HEK293 (cell line): ENCODE measurements around the gene NARS2.

Experiments
- CTCF ChIA-PET: fragments of 350-600 bp; formaldehyde crosslinking; extraction: SDS; loops from one replicate; lab custom pipeline; 2021; ENCODE audit warnings: antibody characterized with exemption; lab: Yijun Ruan, JAX
- POLR2A ChIA-PET: fragments of 300-600 bp; formaldehyde crosslinking; extraction: SDS; loops from one replicate; lab custom pipeline; 2020; ENCODE audit warnings: antibody characterized with exemption, inconsistent platforms; lab: Yijun Ruan, JAX
- H3K27ac ChIP-seq: fragments of 200-500 bp; sonication (Bioruptor generic); 2 replicates; pipeline ENCODE4 v1.5.1; 2014; ENCODE audit warnings: low read depth, low read length, control low read depth, inconsistent platforms; ENCODE audit errors: extremely low read depth
- H3K36me3 ChIP-seq, 2 experiments: fragments of 200-500 bp in 1 of 2; sonication (Bioruptor generic) in 1 of 2; 1 replicate in 1 of 2; 2 replicates in 1 of 2; pipeline ENCODE4 v1.5.1; 2014 to 2017; ENCODE audit warnings: inconsistent platforms in 2 of 2, low read length in 2 of 2; ENCODE audit not compliant: control insufficient read depth in 2 of 2, insufficient read depth in 1 of 2
- H3K4me1 ChIP-seq: fragments of 200-500 bp; sonication (Bioruptor generic); 2 replicates; pipeline ENCODE4 v1.5.1; 2014; ENCODE audit warnings: mild to moderate bottlenecking, low read length, inconsistent platforms; ENCODE audit not compliant: control insufficient read depth, insufficient read depth
- H3K4me3 ChIP-seq: 2 replicates; pipeline ENCODE4 v1.5.1; 2011; ENCODE audit warnings: low read depth, mild to moderate bottlenecking, control low read depth, low read length, moderate library complexity
- H3K9me3 ChIP-seq: fragments of 200-500 bp; sonication (Bioruptor generic); 2 replicates; pipeline ENCODE4 v1.5.1; 2014; ENCODE audit warnings: low read depth, low read length, inconsistent platforms; ENCODE audit not compliant: control insufficient read depth, insufficient read depth
- EGR2 ChIP-seq: fragments of 450-650 bp; formaldehyde crosslinking; IDR thresholded peaks from 2 replicates; pipeline ENCODE4 v1.5.1; 2016; ENCODE audit warnings: low read depth, missing biosample characterization, missing genetic modification characterization
- PBX3 ChIP-seq: sonication (generic); formaldehyde crosslinking; IDR thresholded peaks from 2 replicates; pipeline ENCODE4 v1.8.1; 2022; ENCODE audit warnings: mild to moderate bottlenecking, moderate library complexity, missing genetic modification reagents
- PRDM1 ChIP-seq: fragments of 450-650 bp; formaldehyde crosslinking; IDR thresholded peaks from 2 replicates; pipeline ENCODE4; 2016; ENCODE audit warnings: missing biosample characterization, missing genetic modification characterization
- REST ChIP-seq: fragments of 450-650 bp; formaldehyde crosslinking; IDR thresholded peaks from 2 replicates; pipeline ENCODE4 v1.5.1; 2016; ENCODE audit warnings: missing biosample characterization, missing genetic modification characterization
- TSHZ1 ChIP-seq: fragments of 450-650 bp; formaldehyde crosslinking; IDR thresholded peaks from 2 replicates; pipeline ENCODE4 v1.5.1; 2016; ENCODE audit warnings: missing biosample characterization, missing genetic modification characterization, borderline replicate concordance
- YY2 ChIP-seq: fragments of 450-650 bp; formaldehyde crosslinking; IDR thresholded peaks from 2 replicates; pipeline ENCODE4 v1.5.1; 2016; ENCODE audit warnings: missing biosample characterization, missing genetic modification characterization
- ZNF157 ChIP-seq: fragments of 450-650 bp; formaldehyde crosslinking; IDR thresholded peaks from 2 replicates; pipeline ENCODE4 v1.5.1; 2016; ENCODE audit warnings: missing biosample characterization, missing genetic modification characterization
- ZNF23 ChIP-seq: fragments of 450-650 bp; formaldehyde crosslinking; IDR thresholded peaks from 2 replicates; pipeline ENCODE4 v1.5.1; 2016; ENCODE audit warnings: missing biosample characterization, missing genetic modification characterization, borderline replicate concordance
- ZNF280C ChIP-seq: fragments of 450-650 bp; formaldehyde crosslinking; IDR thresholded peaks from 2 replicates; pipeline ENCODE4 v1.5.1; 2016; ENCODE audit warnings: missing biosample characterization, missing genetic modification characterization
- ZNF341 ChIP-seq: fragments of 450-650 bp; formaldehyde crosslinking; IDR thresholded peaks from 2 replicates; pipeline ENCODE4; 2016; ENCODE audit warnings: low read depth, missing biosample characterization, missing genetic modification characterization
- ZNF449 ChIP-seq: fragments of 450-650 bp; formaldehyde crosslinking; IDR thresholded peaks from 2 replicates; pipeline ENCODE4 v1.5.1; 2017; ENCODE audit warnings: missing biosample characterization, mild to moderate bottlenecking, missing genetic modification characterization, moderate library complexity
- ZNF48 ChIP-seq: fragments of 450-650 bp; formaldehyde crosslinking; IDR thresholded peaks from 2 replicates; pipeline ENCODE4 v1.5.1; 2016; ENCODE audit warnings: missing biosample characterization, missing genetic modification characterization
- ZNF629 ChIP-seq: fragments of 450-650 bp; formaldehyde crosslinking; IDR thresholded peaks from 2 replicates; pipeline ENCODE4 v1.5.1; 2017; ENCODE audit warnings: missing biosample characterization, missing genetic modification characterization
- ZNF639 ChIP-seq: fragments of 450-650 bp; formaldehyde crosslinking; IDR thresholded peaks from 2 replicates; pipeline ENCODE4 v1.5.1; 2016; ENCODE audit warnings: missing biosample characterization, missing genetic modification characterization
- ZNF660 ChIP-seq: fragments of 450-650 bp; IDR thresholded peaks from 2 replicates; pipeline ENCODE4 v1.5.1; 2018; ENCODE audit warnings: missing biosample characterization, mild to moderate bottlenecking, missing genetic modification characterization
- ZSCAN18 ChIP-seq: fragments of 450-650 bp; formaldehyde crosslinking; IDR thresholded peaks from 2 replicates; pipeline ENCODE4 v1.5.1; 2016; ENCODE audit warnings: missing biosample characterization, missing genetic modification characterization

The NARS2 gene

GRCh38 chr11:78605296-78605695, 30.6 kb upstream of the NARS2 start:
- Histone ChIP-seq H3K4me1 (no peaks in the 10 kb centered on the region), H3K9me3 (no peaks in the 10 kb centered on the region)
- TF ChIP-seq ZNF341 (tag by site-specific recombination) = no peak
- TF ChIP-seq ZNF639 = no peak
- no peak for TF ChIP-seq ZNF660 (tag by site-specific recombination)
- TF ChIP-seq REST (tag by site-specific recombination) = no peak
- TF ChIP-seq ZNF280C (tag by site-specific recombination) = no peak
- no peak for TF ChIP-seq PBX3
- TF ChIP-seq ZSCAN18 = no peak
- TF ChIP-seq ZNF157 (tag by site-specific recombination) = no peak
- TF ChIP-seq ZNF629 (tag by site-specific recombination) = no peak
- TF ChIP-seq TSHZ1 (tag by site-specific recombination) = no peak
- TF ChIP-seq YY2 (tag by site-specific recombination) = no peak
- TF ChIP-seq, all 188 proteins: peak for 0
- POLR2A ChIA-PET = no interaction called here
- Histone ChIP-seq H3K27ac (no peak overlapping the region), H3K4me3 (no peak overlapping the region), H3K36me3 (no peaks in the 10 kb centered on the region)
- CTCF ChIA-PET = no interaction called here

GRCh38 chr11:78603792-78604191, 29.1 kb upstream of the NARS2 start:
- H3K4me3 ChIP-seq = no peak overlapping the region
- CTCF ChIA-PET = no interaction called here
- POLR2A ChIA-PET = no interaction called here
- H3K36me3 ChIP-seq = no peaks in the 10 kb centered on the region
- H3K9me3 ChIP-seq = no peaks in the 10 kb centered on the region
- no peak overlapping the region for H3K27ac ChIP-seq
- no peaks in the 10 kb centered on the region for H3K4me1 ChIP-seq
- TF ChIP-seq PRDM1 (tag by site-specific recombination) (no peak), ZNF449 (tag by site-specific recombination) (no peak), ZNF48 (no peak), REST (tag by site-specific recombination) (no peak), ZNF23 (no peak), EGR2 (no peak)
